Tibial nerve (tissue), 3 donors: ENCODE data around the gene RNFT1.
"Not testable (repeated sequence)": the region's sequence is repeated elsewhere in the genome, so short reads cannot be mapped to it uniquely, and the experiment has no call there.

Source experiments
- POLR2A ChIP-seq, 2 donors: fragments of 450-650 bp; IDR thresholded peaks; one replicate each; pipeline ENCODE4 v1.6.1; 2017; ENCODE audit warnings: antibody characterized with exemption in 2 of 2, mild to moderate bottlenecking in 2 of 2, moderate library complexity in 2 of 2
- TF ChIP-seq, protein P1 (sequence below), 5 experiments: fragments of 200-600 bp in 3 of 5; fragments of 450-650 bp in 2 of 5; sonication (generic) in 3 of 5; IDR thresholded peaks; one replicate each; pipeline ENCODE4 v1.5.1; 2016 to 2019; ENCODE audit warnings: antibody characterized with exemption in 5 of 5, mild to moderate bottlenecking in 3 of 5, moderate library complexity in 2 of 5

DNA sequence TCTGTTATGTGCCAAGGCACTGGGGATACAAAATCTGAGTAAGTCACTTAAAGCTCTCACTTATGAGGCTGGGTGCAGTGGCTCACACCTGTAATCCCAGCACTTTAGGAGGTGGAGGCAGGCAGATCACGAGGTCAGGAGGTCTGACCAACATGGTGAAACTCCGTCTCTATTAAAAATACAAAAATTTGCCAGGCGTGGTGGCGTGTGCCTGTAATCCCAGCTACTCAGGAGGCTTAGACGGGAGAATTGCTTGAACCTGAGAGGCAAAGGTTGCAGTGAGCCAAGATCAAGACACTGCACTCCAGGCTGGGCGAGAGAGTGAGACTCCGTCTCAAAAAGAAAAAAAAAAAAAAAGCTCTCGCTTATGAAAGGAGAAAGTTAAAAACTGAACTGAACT lies 5.0 kb downstream of the RNFT1 start:
- TF ChIP-seq, protein P1, sequence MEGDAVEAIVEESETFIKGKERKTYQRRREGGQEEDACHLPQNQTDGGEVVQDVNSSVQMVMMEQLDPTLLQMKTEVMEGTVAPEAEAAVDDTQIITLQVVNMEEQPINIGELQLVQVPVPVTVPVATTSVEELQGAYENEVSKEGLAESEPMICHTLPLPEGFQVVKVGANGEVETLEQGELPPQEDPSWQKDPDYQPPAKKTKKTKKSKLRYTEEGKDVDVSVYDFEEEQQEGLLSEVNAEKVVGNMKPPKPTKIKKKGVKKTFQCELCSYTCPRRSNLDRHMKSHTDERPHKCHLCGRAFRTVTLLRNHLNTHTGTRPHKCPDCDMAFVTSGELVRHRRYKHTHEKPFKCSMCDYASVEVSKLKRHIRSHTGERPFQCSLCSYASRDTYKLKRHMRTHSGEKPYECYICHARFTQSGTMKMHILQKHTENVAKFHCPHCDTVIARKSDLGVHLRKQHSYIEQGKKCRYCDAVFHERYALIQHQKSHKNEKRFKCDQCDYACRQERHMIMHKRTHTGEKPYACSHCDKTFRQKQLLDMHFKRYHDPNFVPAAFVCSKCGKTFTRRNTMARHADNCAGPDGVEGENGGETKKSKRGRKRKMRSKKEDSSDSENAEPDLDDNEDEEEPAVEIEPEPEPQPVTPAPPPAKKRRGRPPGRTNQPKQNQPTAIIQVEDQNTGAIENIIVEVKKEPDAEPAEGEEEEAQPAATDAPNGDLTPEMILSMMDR (IDR thresholded peaks at IDR 0.05), result not testable (repeated sequence)
- not testable (repeated sequence) for TF ChIP-seq POLR2A (IDR thresholded peaks at IDR 0.05)
